ENCODE data around the gene STK11IP.

Gene STK11IP

DNA sequence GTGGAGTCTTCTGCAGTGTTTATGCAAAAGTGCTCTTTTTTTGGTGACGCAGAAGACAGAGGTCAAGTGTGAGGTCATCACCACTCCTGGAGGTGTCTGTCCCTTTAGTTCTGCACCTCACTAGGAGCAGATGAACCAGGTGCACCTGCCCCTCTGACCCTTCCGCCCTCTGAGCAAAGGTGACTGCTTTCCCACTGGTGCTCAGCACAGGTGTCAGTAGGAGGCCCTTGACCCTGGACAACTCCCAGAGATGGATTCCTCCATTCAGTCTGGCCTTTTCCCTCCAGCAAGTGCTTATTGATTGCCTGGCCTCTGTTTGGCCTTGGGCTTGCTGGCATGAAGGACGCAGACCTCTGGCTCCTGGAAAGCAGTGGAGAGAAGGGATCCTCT is 21.1 kb downstream of the STK11IP start:
- DNase-seq (ENCODE audit: low read depth in 2 of 2): no peak

DNA sequence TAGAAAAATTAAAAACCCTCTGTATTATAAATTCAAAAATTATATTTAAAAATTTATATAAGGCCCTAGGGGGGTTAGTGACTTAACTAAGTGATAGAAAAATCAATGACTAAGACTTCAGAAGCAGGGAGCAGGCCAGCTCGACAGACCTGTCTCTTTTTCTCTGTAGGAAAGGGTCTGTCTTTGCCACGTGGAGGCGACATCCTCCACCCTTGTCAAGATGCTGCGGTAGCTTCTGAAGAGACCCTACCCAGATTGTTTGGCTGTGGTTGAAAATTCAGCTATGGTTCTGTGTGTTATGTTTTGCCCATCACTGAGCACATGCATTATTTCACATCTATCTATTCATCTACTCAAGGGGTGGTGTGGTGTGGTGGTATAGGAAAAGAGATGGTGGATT is 21.6 kb downstream of the STK11IP start:
- no peak for DNase-seq (ENCODE audit: low read depth in 2 of 2)

DNA sequence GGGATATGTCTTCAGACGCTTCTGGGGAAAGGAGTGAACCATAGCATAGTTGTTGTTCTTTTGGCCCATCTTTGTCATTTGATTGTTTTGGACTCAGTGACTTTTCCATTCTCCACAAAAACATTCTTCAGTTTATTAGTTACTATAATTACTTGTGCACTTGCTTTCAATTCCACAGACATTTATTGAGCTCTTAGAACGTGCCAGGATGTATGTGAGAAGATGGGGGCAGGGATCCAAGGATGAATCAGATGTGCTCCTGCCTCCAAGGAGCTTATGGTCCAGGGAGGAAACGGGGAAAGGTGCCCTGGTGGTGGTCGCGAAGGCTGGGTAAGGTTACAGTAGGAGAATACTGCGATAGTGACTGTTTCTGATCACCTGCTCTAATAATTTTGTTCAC is 22.9 kb downstream of the STK11IP start:
- no peak for DNase-seq (ENCODE audit: low read depth in 2 of 2)

DNA sequence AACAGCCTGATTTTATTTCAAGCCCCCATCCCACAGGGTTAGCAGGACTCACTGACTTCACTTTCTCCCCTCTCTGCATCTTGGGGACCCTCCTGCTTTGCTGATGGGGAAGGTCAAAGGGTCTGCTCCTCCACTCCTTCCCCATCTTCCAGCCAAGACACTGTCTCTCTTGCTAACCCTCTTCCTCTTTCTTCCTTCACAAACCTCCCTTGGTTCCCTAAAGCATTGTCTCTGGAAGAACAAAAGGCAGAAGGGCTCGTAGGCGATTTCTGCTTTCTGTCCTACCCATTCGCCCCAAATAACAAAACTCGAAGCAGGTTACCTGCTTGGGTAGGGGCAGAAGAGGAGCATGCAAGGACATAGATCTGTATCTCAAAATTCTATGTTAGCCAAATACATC is 24.3 kb downstream of the STK11IP start:
- no peak for DNase-seq (ENCODE audit: low read depth in 2 of 2)

DNA sequence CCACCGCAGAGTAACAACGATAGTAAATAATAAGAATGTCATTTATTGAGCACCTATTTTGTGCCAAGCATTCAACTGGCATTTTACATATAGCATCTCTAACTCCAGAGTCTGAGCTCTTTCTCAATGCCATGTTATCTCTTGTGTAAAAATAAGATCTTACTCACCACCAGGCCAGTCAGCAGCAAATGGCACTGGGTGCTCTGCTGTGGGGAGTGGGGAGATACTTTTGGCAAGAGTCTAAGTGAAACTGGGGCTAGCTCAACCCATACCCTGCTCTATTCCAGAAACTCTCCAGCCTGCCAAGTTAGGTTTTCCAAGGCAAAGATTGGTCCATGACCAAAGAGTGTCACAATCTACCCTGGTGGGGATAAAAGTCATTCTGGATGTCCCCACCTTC is 24.8 kb downstream of the STK11IP start:
- no peak for DNase-seq (ENCODE audit: low read depth in 2 of 2)

DNA sequence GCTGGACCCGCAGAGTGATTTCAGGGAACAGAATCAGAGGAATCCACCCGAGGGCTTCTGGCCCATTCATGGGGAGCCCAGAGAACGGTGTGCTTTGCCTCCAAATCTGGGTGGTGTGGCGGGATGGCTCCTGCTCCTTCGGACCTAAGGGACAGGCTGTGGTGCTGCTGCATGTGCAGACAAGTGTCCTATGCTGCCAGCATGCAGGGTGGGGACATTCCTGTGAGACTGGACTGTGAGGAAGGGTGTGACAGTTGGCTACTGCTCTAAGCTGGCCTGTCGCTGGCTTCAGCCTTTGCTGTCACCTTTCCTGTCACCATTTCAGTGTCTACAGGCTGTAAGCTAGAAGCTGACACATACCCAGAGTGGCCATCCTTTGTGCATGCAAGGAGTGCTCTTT is 26.9 kb downstream of the STK11IP start:
- DNase-seq (ENCODE audit: low read depth in 2 of 2): no peak

DNA sequence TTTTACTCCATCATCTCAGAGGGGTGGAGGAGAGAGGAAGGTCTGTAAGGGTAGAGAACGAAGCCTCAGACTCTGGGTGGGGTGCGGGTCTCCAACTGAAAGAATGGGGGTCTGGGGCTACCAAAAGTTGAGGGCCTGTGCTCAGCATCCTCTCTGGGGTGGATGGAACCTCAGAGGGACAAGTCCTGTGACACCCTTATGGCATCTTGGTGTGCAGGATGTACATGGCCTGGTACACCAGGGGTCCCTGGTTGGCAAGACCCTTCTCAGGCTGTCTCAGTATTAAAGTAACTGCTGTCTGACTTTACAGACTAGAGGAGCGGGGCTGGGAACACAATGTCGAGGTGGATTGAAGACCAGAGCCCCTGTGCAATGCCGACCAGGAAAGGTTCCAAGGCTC is 27.5 kb downstream of the STK11IP start:
- DNase-seq (ENCODE audit: low read depth in 2 of 2): no peak

DNA sequence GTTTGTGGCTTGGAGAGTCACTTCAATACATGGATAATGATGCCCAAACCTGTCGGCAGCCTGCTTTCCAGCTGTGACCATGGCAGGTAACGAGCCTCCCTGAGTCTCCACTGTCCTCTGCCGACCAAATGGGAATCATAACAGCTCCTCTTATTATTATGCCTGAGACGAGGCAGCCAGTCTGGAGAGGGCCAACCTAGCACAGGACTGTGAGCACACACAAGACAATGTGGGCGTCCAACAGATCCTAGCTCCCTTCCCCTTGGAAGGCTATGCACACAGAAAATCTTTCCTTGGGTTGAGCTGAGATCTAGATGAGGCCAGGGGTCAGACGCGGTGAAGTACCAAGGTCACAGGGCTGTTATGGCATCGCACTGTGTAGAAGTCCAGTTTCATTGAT is 28.9 kb downstream of the STK11IP start:
- no peak for DNase-seq (ENCODE audit: low read depth in 2 of 2)

DNA sequence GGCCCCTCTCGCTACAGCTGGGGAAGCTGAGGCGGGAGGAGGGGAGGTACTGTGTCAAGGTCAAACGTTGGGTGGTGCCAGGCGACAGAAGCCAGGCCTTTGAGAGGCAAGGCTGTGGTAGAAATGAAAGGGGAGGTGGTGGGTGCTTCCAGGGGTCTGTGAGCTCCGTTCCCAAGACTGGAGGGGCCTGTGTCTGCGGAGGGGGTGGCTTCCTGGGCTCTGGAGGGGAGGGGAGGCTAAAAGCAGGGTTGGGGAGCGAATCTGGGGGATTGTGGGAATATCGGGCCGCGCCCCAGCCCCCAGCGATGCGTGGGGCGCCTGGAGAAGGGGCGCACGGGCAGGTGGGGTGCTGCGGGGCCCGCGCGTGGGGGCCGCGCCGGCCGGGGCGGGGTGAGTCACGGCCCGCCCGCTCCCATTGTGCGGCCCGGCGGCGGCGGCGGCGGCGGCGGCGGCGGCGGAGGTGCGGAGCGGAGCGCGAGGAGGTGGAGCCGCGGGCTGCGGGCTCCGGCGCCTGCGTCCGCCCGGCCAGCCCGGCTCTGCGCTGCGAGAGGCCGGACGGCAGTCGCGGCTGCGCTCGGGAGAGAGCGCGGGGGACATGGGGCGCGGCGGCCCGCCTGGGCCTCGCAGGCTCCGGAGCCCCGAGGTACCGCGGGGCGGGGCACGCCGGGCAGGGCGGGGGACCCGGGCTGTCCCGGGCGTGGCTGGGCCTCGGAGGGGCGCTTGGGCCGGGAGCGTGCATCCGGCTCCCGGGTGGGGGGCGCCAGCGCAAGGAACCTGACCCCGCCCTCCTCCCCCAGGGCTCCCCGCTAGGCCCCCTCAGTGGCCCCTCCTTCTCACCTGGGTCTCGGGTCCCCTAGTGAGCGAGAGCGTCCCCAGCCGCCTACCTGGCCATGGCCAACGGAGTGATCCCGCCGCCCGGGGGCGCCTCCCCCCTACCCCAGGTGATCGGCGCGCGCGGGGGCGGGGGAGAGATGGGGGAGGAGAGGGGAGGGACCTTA is 29.7 kb downstream of the STK11IP start, which contains the start of gene SLC4A3:
Gene SLC4A3 (plus strand): TSS at position 528 of the 998 bp plus-strand sequence. CDS start 363 bp downstream, at position 891.
- no peak for DNase-seq (ENCODE audit: low read depth in 2 of 2)

DNA sequence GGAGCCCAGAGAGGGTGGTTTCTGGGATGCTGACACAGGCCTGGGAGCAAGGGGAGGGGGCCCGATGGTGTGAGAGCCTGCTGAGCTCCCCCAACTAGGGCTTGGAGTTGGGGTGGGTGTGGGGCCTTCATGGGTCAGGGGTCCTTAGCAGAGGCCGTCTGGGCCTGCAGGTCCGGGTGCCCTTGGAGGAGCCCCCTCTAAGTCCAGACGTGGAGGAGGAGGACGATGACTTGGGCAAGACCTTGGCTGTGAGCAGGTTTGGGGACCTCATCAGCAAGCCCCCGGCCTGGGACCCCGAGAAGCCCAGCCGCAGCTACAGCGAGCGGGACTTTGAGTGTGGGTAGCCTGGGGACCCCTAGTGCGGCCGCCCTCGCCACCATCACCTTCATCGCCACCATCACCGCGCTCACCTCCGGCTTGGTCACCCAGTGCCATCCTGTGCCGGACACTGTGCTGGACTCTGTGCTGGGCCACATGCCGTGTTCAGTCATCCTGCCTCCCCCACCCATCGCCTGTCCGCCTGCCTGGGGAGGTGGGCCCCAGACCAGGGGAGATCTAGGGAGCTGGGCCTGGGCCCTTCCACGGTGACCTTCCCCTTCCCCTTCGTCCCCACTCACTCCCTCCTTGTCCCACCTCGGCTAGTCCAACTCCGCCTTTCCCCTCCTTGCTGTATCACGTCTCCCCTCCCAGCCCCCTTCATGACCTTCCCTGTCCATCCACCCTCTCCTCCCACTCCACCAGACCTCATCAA is 30.8 kb downstream of the STK11IP start:
- DNase-seq (ENCODE audit: low read depth in 2 of 2): no peak

DNA sequence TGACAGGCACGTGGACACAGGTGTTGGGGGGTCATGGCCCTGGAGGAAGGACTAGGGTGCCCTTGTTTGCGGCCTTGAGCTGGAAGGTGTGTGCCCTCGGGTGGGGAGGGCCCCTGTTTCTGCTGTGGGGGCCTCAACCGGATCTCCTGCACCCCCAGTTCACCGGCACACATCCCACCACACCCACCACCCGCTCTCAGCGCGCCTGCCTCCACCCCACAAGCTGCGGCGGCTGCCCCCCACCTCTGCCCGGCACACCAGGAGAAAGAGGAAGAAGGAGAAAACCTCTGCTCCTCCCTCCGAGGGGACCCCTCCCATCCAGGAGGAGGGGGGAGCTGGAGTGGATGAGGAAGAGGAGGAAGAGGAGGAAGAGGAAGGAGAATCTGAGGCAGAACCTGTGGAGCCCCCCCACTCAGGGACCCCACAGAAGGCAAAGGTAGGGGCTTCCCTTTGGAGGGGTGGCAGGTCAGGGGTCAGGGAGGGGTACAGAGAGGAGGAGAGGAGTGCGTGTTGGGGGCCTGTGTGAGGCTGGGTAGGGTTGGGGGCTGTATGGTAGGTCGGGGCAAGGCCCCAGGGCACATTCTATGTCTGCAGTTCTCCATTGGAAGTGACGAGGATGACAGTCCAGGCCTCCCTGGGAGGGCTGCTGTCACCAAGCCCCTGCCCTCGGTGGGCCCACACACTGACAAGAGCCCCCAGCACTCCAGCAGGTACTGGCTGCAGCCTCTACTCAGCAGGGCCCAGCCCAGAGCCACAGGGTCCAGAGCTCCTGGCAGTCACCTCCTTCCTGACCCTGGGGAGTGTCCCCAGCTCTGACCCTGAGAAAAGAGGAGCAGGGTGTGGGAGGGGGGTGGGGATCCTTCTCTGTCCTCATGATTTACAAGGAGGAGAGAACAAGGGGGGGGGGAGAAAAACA is 31.6 kb downstream of the STK11IP start:
- no peak for DNase-seq (ENCODE audit: low read depth in 2 of 2)

DNA sequence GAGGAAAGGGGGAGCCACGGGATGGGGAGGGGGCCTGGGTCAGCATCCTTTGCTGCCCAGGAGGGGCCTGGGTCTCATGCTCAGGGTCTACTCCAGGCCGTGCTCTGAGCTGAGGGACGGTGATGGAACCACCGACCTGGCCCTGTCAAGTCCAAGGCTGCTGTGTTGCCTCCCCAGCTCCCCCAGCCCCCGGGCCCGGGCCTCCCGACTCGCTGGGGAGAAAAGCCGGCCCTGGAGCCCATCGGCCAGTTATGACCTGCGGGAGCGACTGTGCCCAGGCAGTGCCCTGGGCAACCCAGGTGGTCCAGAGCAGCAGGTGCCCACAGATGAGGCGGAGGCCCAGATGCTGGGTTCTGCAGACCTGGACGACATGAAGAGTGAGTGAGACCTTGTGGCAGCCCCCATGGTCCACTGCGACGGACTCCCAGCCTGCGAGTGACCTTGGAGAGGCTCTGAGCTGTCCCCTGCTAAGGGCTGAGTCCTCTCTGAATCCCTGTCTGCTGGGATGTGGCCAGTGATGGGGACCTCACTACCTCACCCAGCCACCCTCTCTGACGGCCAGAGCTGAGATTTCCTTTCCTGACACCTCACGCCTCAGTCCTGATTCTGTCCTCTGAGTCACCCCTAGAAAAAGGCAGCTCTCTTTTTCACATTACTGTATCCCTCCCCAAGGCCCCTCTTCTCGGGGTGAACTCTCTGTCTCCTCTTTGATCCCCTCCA is 32.5 kb downstream of the STK11IP start:
- no peak for DNase-seq (ENCODE audit: low read depth in 2 of 2)

DNA sequence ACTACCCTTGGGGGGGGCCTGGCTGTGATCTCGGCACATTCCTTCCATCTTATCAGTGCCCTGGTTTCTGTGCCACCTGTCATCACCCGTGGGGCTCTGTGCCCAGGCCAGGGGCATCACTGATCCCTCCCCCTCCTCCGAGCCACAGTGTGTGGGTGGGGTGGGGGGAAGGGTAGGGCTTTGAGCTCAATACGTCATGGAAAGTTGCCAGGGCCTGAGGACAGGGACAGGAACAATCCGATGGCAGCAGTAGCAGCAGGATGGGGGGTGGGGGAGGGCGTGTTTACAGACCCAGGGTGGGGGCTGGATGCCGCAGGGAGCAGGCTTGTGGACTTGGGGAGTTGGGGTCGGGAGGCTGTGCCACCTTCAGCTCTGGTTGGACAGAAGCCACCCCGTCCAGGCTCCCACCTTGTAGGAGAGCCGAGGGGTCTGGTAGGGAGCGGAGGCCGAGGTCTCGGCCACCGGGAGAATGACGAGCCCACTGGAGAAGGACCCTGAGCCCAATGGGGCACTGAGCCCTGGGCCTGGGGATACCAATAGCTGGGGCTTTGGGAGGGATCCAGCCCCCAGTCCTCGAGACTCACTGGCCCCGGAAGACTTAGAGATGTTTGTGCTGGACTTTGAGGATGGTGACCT is 33.2 kb downstream of the STK11IP start:
- DNase-seq (ENCODE audit: low read depth in 2 of 2): no peak

DNA sequence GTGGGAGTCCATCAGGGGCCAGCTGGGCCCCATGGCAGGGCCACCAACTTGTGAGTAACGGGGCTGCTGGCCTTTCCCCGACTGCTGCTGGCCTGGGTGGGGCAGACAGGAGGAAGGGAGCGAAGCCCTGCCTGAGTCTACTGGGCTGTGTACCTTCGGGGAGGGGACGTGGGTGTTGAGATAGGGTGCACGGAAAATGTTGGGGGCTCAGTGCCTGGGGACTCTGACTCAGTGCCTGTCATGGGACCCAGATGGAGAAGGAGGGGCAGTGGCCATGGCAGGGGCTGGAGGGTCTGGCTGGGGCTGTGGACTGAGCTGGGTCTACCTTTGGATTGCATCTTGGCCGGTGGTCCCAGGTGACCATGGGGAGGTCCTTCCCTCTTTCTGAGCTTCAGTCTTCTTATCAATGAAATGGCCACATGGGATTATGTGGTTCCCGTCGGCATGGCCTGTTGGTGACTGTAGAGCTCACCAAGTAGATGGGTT is 33.8 kb downstream of the STK11IP start:
- no peak for DNase-seq (ENCODE audit: low read depth in 2 of 2)

DNA sequence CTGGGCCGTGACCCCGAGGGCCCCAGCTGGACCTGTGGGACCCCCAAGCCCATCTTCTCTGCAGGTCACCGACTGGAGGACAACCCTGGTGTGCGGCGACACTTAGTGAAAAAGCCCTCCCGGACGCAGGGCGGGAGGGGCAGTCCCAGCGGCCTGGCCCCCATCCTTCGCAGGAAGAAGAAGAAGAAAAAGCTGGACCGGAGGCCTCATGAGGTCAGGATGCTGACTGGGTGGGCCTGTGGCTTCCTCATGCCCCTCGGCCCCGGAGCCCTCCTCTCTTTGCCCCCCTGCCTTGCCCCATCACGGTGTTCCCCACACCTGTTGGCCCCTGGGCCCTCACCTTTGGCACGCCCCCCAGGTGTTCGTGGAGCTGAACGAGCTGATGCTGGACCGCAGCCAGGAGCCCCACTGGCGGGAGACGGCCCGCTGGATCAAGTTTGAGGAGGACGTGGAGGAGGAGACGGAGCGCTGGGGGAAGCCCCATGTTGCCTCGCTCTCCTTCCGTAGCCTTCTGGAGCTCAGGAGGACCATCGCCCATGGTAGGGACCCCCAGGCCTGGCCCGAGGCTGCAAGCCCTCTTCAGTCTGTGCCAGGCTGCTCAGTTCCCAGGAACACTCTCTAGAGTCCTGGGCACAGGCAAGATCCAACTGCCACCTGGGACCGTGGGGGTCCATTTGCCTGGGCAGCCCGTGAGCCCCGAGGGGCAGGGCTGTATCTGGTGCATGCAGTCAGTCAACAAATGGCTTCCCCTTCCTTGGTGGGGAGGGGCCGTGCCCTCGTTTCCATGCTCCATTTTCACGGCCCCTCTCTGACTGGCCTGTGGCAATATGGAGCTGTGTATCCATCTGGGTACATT is 34.5 kb downstream of the STK11IP start:
- DNase-seq (ENCODE audit: low read depth in 2 of 2): no peak

DNA sequence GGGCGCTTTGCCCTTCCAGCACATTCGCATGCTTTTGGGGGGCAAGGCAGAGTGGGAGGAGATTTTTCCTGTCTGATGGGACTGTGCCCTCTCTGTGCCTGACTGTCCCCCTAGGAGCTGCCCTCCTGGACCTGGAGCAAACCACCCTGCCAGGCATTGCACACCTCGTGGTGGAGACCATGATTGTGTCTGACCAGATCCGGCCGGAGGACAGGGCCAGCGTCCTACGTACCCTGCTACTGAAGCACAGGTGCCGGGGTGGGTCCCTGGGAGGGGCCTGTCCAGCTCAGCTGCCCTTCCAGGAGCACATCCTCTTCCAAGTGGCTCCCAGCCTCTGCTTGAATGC is 35.1 kb downstream of the STK11IP start:
- no peak for DNase-seq (ENCODE audit: low read depth in 2 of 2)

DNA sequence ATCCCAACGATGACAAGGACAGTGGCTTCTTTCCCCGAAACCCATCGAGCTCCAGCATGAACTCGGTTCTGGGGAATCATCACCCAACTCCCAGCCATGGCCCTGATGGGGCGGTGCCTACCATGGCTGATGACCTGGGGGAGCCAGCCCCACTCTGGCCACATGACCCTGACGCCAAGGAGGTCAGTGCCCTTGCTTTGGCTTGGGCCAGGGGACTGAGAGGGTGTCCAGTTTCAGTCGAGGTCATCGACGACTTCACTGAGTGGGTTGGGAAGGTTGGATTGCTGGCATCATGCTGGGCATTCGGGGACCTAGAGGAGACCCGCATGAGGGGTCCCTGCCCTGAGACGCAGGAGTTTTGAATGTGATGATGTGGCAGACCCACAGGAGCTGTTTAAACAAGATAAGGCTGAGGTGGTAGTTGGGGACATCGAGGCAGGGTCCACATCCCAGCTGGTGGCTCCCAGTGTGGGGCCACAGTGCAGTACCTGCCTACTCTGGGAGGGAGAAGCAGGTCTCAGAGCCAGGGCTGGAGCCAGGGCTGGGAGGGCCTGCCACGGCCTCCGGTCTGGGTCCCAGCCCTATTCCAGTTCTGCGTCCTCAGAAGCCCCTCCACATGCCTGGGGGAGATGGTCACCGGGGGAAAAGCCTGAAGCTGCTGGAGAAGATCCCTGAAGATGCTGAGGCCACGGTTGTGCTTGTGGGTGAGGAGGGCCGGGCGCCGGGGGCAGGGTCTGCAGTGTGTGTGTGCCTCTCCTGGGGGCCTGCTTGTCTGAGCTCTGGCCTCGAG is 35.8 kb downstream of the STK11IP start:
- no peak for DNase-seq (ENCODE audit: low read depth in 2 of 2)

DNA sequence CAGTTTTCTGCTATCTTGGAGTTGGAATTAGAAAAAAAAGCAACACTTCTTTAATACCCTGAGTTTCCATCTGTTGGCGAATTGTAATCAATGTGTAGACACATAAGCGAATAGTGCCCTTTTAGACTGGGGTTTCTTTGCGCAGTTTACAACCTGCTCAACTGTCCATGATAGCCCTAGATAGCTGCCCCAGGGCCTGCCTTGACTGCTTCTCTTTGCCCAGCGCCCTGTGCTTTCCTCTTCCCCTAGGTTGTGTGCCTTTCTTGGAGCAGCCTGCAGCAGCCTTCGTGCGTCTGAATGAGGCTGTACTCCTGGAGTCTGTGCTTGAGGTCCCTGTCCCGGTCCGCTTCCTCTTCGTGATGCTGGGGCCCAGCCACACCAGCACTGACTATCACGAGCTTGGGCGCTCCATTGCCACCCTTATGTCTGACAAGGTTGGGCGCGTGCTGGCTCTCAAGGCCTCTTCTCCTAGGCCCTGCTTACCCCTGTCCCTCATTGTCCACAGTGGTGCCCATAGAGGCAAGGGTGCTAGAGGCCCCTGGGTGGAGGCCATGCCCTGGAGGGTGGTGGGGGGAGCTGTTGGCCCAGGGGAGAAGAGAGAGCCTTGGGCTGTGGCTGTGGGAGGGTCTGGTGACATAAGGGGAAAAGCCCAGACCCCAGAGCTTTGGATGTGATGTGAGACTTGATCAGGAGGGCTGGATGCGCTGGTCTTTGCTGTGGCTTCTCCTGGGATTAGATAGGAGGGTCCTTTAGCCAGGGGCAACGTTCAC is 36.7 kb downstream of the STK11IP start:
- no peak for DNase-seq (ENCODE audit: low read depth in 2 of 2)

Data from activated CD8-positive, alpha-beta memory T cell treated with anti-CD3 and anti-CD28 coated beads for 4 hours (primary cell).